ENCODE data around the gene TNRC6B.
A peak's percentile ranks its signal among the peaks of the same experiment; 100 is the strongest.

The TNRC6B gene

GRCh38 chr22:40320687-40321086 lies 143.0 kb downstream of the TNRC6B start:
- H2BK120ac ChIP-seq (ENCODE audit: low read depth, low read length) = no peak overlapping the region
- H3K4me2 ChIP-seq (ENCODE audit: low read length, poor library complexity, severe bottlenecking) = no peak overlapping the region
- H3K14ac ChIP-seq (ENCODE audit: low read length in 2 of 2) = no peak overlapping the region
- no peak overlapping the region for H2AFZ ChIP-seq (ENCODE audit: low read depth, low read length)
- no peak overlapping the region for H4K91ac ChIP-seq (ENCODE audit: low read length)
- no peak overlapping the region for H3K27ac ChIP-seq (ENCODE audit: low read length, poor library complexity, severe bottlenecking)
- H3K4me1 ChIP-seq (ENCODE audit: control insufficient read depth, insufficient read depth, low read depth, low read length) = peaks cover 6% of the 10 kb centered on the region
- H2AK5ac ChIP-seq (ENCODE audit: low read length, severe bottlenecking) = no peak overlapping the region
- H2BK5ac ChIP-seq (ENCODE audit: low read depth, low read length, poor library complexity, severe bottlenecking) = no peak overlapping the region
- no peak overlapping the region for H3K9ac ChIP-seq (ENCODE audit: low read length)
- H3K4me3 ChIP-seq (ENCODE audit: insufficient read depth in 1 of 2, low read depth in 1 of 2, low read length in 2 of 2) = no peak overlapping the region
- H2BK12ac ChIP-seq (ENCODE audit: low read length in 2 of 2) = no peak overlapping the region
- no peaks in the 10 kb centered on the region for H3K27me3 ChIP-seq (ENCODE audit: control insufficient read depth in 1 of 2, insufficient read depth in 1 of 2, low read length in 2 of 2)
- no peak overlapping the region for H3K4ac ChIP-seq (ENCODE audit: low read depth in 1 of 2, low read length in 2 of 2)
- no peak overlapping the region for H2BK15ac ChIP-seq (ENCODE audit: low read depth, poor library complexity, severe bottlenecking)
- no peaks in the 10 kb centered on the region for H3K9me3 ChIP-seq (ENCODE audit: control insufficient read depth, low read length)
- no peak overlapping the region for H4K8ac ChIP-seq (ENCODE audit: low read length)
- H3K23ac ChIP-seq (ENCODE audit: low read length in 2 of 2) = no peak overlapping the region
- DNase-seq = no peak
- peaks cover 46 to 81% of the 10 kb centered on the region in 2 experiments for H3K36me3 ChIP-seq (ENCODE audit: control insufficient read depth in 1 of 2, insufficient read depth in 2 of 2, low read depth in 1 of 2, low read length in 2 of 2)
- H3K18ac ChIP-seq (ENCODE audit: low read depth in 1 of 2, low read length in 2 of 2) = no peak overlapping the region
- peaks cover 17% of the 10 kb centered on the region for H3K79me1 ChIP-seq (replicated peaks; ENCODE audit: low read length, poor library complexity, severe bottlenecking)

- WGBS = 100% methylated on average over 3 of the region's 5 CpGs
- Histone ChIP-seq H3K4ac (ENCODE audit: low read depth in 1 of 2, low read length in 2 of 2) (no peak overlapping the region), H3K14ac (ENCODE audit: low read length in 2 of 2) (no peak overlapping the region)
Observed at GRCh38 chr22:40322021-40322420, 144.3 kb downstream of the TNRC6B start.

GRCh38 chr22:40322818-40323447 lies 145.2 kb downstream of the TNRC6B start:
- Histone ChIP-seq H3K9me3 (ENCODE audit: control insufficient read depth, low read length) (no peaks in the 10 kb centered on the region), H3K4me1 (ENCODE audit: control insufficient read depth, insufficient read depth, low read depth, low read length) (peaks cover 6% of the 10 kb centered on the region), H2AFZ (ENCODE audit: low read depth, low read length) (no peak overlapping the region), H3K14ac (ENCODE audit: low read length in 2 of 2) (no peak overlapping the region), H2AK5ac (ENCODE audit: low read length, severe bottlenecking) (no peak overlapping the region), H4K91ac (ENCODE audit: low read length) (no peak overlapping the region), H3K4me2 (ENCODE audit: low read length, poor library complexity, severe bottlenecking) (no peak overlapping the region), H2BK120ac (ENCODE audit: low read depth, low read length) (no peak overlapping the region), H3K79me1 (replicated peaks; ENCODE audit: low read length, poor library complexity, severe bottlenecking) (peaks cover 17% of the 10 kb centered on the region), H3K18ac (ENCODE audit: low read depth in 1 of 2, low read length in 2 of 2) (no peak overlapping the region), H3K27me3 (ENCODE audit: control insufficient read depth in 1 of 2, insufficient read depth in 1 of 2, low read length in 2 of 2) (no peaks in the 10 kb centered on the region), H3K4ac (ENCODE audit: low read depth in 1 of 2, low read length in 2 of 2) (no peak overlapping the region), H2BK5ac (ENCODE audit: low read depth, low read length, poor library complexity, severe bottlenecking) (no peak overlapping the region), H3K36me3 (ENCODE audit: control insufficient read depth in 1 of 2, insufficient read depth in 2 of 2, low read depth in 1 of 2, low read length in 2 of 2) (peaks cover 38 to 74% of the 10 kb centered on the region in 2 experiments), H3K23ac (ENCODE audit: low read length in 2 of 2) (no peak overlapping the region), H2BK12ac (ENCODE audit: low read length in 2 of 2) (no peak overlapping the region), H2BK15ac (ENCODE audit: low read depth, poor library complexity, severe bottlenecking) (no peak overlapping the region), H3K4me3 (ENCODE audit: insufficient read depth in 1 of 2, low read depth in 1 of 2, low read length in 2 of 2) (peak overlapping the region in 1 of 2 experiments; percentile 15), H3K9ac (ENCODE audit: low read length) (no peak overlapping the region), H3K27ac (ENCODE audit: low read length, poor library complexity, severe bottlenecking) (no peak overlapping the region), H4K8ac (ENCODE audit: low read length) (no peak overlapping the region)
- WGBS = 96% methylated on average over 14 of the region's 17 CpGs
- no peak for DNase-seq

More at GRCh38 chr22:40322021-40322420, 144.3 kb downstream of the TNRC6B start:
- H3K18ac ChIP-seq (ENCODE audit: low read depth in 1 of 2, low read length in 2 of 2) = no peak overlapping the region
- H2BK120ac ChIP-seq (ENCODE audit: low read depth, low read length) = no peak overlapping the region
- peaks cover 8% of the 10 kb centered on the region for H3K4me1 ChIP-seq (ENCODE audit: control insufficient read depth, insufficient read depth, low read depth, low read length)
- no peak overlapping the region for H3K4me2 ChIP-seq (ENCODE audit: low read length, poor library complexity, severe bottlenecking)
- no peak overlapping the region for H2BK5ac ChIP-seq (ENCODE audit: low read depth, low read length, poor library complexity, severe bottlenecking)
- H2AK5ac ChIP-seq (ENCODE audit: low read length, severe bottlenecking) = no peak overlapping the region
- no peak overlapping the region for H3K23ac ChIP-seq (ENCODE audit: low read length in 2 of 2)
- H4K8ac ChIP-seq (ENCODE audit: low read length) = no peak overlapping the region
- H2BK12ac ChIP-seq (ENCODE audit: low read length in 2 of 2) = no peak overlapping the region
- H3K4me3 ChIP-seq (ENCODE audit: insufficient read depth in 1 of 2, low read depth in 1 of 2, low read length in 2 of 2) = no peak overlapping the region
- no peak overlapping the region for H4K91ac ChIP-seq (ENCODE audit: low read length)
- H3K9me3 ChIP-seq (ENCODE audit: control insufficient read depth, low read length) = no peaks in the 10 kb centered on the region
- H3K79me1 ChIP-seq (replicated peaks; ENCODE audit: low read length, poor library complexity, severe bottlenecking) = peaks cover 17% of the 10 kb centered on the region
- no peak for DNase-seq
- no peak overlapping the region for H3K9ac ChIP-seq (ENCODE audit: low read length)
- H3K27me3 ChIP-seq (ENCODE audit: control insufficient read depth in 1 of 2, insufficient read depth in 1 of 2, low read length in 2 of 2) = no peaks in the 10 kb centered on the region
- no peak overlapping the region for H2BK15ac ChIP-seq (ENCODE audit: low read depth, poor library complexity, severe bottlenecking)
- H3K27ac ChIP-seq (ENCODE audit: low read length, poor library complexity, severe bottlenecking) = no peak overlapping the region
- peaks cover 40 to 74% of the 10 kb centered on the region in 2 experiments for H3K36me3 ChIP-seq (ENCODE audit: control insufficient read depth in 1 of 2, insufficient read depth in 2 of 2, low read depth in 1 of 2, low read length in 2 of 2)
- no peak overlapping the region for H2AFZ ChIP-seq (ENCODE audit: low read depth, low read length)

- 96% methylated on average over 6 of the region's 8 CpGs for WGBS
- no peak overlapping the region for H2BK5ac ChIP-seq (ENCODE audit: low read depth, low read length, poor library complexity, severe bottlenecking)
Observed at GRCh38 chr22:40323681-40324171, 146.0 kb downstream of the TNRC6B start.

More at GRCh38 chr22:40323681-40324171, 146.0 kb downstream of the TNRC6B start:
- H2BK15ac ChIP-seq (ENCODE audit: low read depth, poor library complexity, severe bottlenecking) = peak overlapping the region; percentile 48
- no peak overlapping the region for H4K8ac ChIP-seq (ENCODE audit: low read length)
- no peak overlapping the region for H2AFZ ChIP-seq (ENCODE audit: low read depth, low read length)
- H3K18ac ChIP-seq (ENCODE audit: low read depth in 1 of 2, low read length in 2 of 2) = no peak overlapping the region
- no peak overlapping the region for H2AK5ac ChIP-seq (ENCODE audit: low read length, severe bottlenecking)
- H3K23ac ChIP-seq (ENCODE audit: low read length in 2 of 2) = no peak overlapping the region
- H3K79me1 ChIP-seq (replicated peaks; ENCODE audit: low read length, poor library complexity, severe bottlenecking) = peaks cover 17% of the 10 kb centered on the region
- H3K14ac ChIP-seq (ENCODE audit: low read length in 2 of 2) = no peak overlapping the region
- H3K4ac ChIP-seq (ENCODE audit: low read depth in 1 of 2, low read length in 2 of 2) = no peak overlapping the region
- DNase-seq = no peak
- no peaks in the 10 kb centered on the region for H3K9me3 ChIP-seq (ENCODE audit: control insufficient read depth, low read length)
- H3K4me1 ChIP-seq (ENCODE audit: control insufficient read depth, insufficient read depth, low read depth, low read length) = peaks cover 6% of the 10 kb centered on the region
- H3K27me3 ChIP-seq (ENCODE audit: control insufficient read depth in 1 of 2, insufficient read depth in 1 of 2, low read length in 2 of 2) = no peaks in the 10 kb centered on the region
- H2BK120ac ChIP-seq (ENCODE audit: low read depth, low read length) = no peak overlapping the region
- no peak overlapping the region for H4K91ac ChIP-seq (ENCODE audit: low read length)
- no peak overlapping the region for H3K4me2 ChIP-seq (ENCODE audit: low read length, poor library complexity, severe bottlenecking)
- no peak overlapping the region for H2BK12ac ChIP-seq (ENCODE audit: low read length in 2 of 2)
- H3K4me3 ChIP-seq (ENCODE audit: insufficient read depth in 1 of 2, low read depth in 1 of 2, low read length in 2 of 2) = no peak overlapping the region
- H3K9ac ChIP-seq (ENCODE audit: low read length) = no peak overlapping the region
- H3K36me3 ChIP-seq (ENCODE audit: control insufficient read depth in 1 of 2, insufficient read depth in 2 of 2, low read depth in 1 of 2, low read length in 2 of 2) = peaks cover 34 to 78% of the 10 kb centered on the region in 2 experiments
- H3K27ac ChIP-seq (ENCODE audit: low read length, poor library complexity, severe bottlenecking) = no peak overlapping the region

Measured in mesenchymal stem cell (in vitro differentiated cells and primary cell).